Loucy (cell line): ENCODE measurements around the gene CCL5.

Experiments
- H2AFZ ChIP-seq: fragments of 200-600 bp; sonication (generic); 2 replicates; pipeline ENCODE4 v1.6.0; 2016; ENCODE audit warnings: antibody characterized with exemption, mild to moderate bottlenecking, low read length, moderate library complexity
- H3F3A ChIP-seq: fragments of 200-600 bp; 2 replicates; pipeline ENCODE4 v1.6.0; 2016; ENCODE audit warnings: antibody characterized with exemption, low read depth, mild to moderate bottlenecking
- H3K27me3 ChIP-seq: fragments of 200-600 bp; sonication (generic); 2 replicates; pipeline ENCODE4 v1.6.1; 2014; ENCODE audit warnings: low read length, mild to moderate bottlenecking; ENCODE audit not compliant: insufficient read depth, poor library complexity, severe bottlenecking
- H3K36me3 ChIP-seq: fragments of 200-600 bp; sonication (generic); 2 replicates; pipeline ENCODE4 v1.6.1; 2016; ENCODE audit warnings: low read length; ENCODE audit not compliant: insufficient read depth
- H3K4me1 ChIP-seq: fragments of 200-600 bp; sonication (generic); 2 replicates; pipeline ENCODE4 v1.5.1; 2014; ENCODE audit warnings: low read length, mild to moderate bottlenecking; ENCODE audit not compliant: insufficient read depth, poor library complexity, severe bottlenecking
- H3K4me2 ChIP-seq: fragments of 200-600 bp; sonication (generic); 2 replicates; pipeline ENCODE4 v1.6.0; 2014; ENCODE audit warnings: antibody characterized with exemption, low read length, low read depth, mild to moderate bottlenecking; ENCODE audit not compliant: poor library complexity, severe bottlenecking
- H3K4me3 ChIP-seq: fragments of 200-600 bp; sonication (generic); 2 replicates; pipeline ENCODE4 v1.5.1; 2014; ENCODE audit warnings: low read length, mild to moderate bottlenecking, mixed read lengths; ENCODE audit not compliant: poor library complexity, severe bottlenecking
- H3K79me2 ChIP-seq: fragments of 200-600 bp; sonication (generic); 2 replicates; pipeline ENCODE4 v1.6.1; 2014; ENCODE audit warnings: low read length; ENCODE audit not compliant: insufficient read depth
- H3K9ac ChIP-seq: fragments of 200-600 bp; sonication (generic); 2 replicates; pipeline ENCODE4 v1.6.0; 2014; ENCODE audit warnings: mild to moderate bottlenecking, low read depth, low read length, moderate library complexity; ENCODE audit not compliant: poor library complexity, severe bottlenecking
- H3K9me2 ChIP-seq: fragments of 200-600 bp; sonication (generic); replicated peaks from 2 replicates; pipeline ENCODE4 v1.6.1; 2016; ENCODE audit warnings: low read depth, low read length, mixed read lengths
- H3K9me3 ChIP-seq: fragments of 200-600 bp; sonication (generic); 2 replicates; pipeline ENCODE4 v1.6.1; 2014; ENCODE audit warnings: mild to moderate bottlenecking, antibody characterized with exemption, low read length, low read depth; ENCODE audit not compliant: insufficient read depth
- H4K20me1 ChIP-seq: fragments of 200-600 bp; sonication (generic); 2 replicates; pipeline ENCODE4 v1.6.0; 2014; ENCODE audit warnings: antibody characterized with exemption, low read length, mild to moderate bottlenecking; ENCODE audit not compliant: insufficient read depth, poor library complexity, severe bottlenecking
- EZH2phosphoT487 ChIP-seq: fragments of 200-600 bp; IDR thresholded peaks from 2 replicates; pipeline ENCODE4 v1.6.1; 2018; ENCODE audit warnings: antibody characterized with exemption, mild to moderate bottlenecking, moderate library complexity, borderline replicate concordance
- TF ChIP-seq, protein P1 (sequence below): fragments of 200-600 bp; sonication (generic); conservative IDR thresholded peaks from 2 replicates; pipeline ENCODE4 v1.5.1; 2014; ENCODE audit warnings: mild to moderate bottlenecking, antibody characterized with exemption, low read length

Gene CCL5

DNA sequence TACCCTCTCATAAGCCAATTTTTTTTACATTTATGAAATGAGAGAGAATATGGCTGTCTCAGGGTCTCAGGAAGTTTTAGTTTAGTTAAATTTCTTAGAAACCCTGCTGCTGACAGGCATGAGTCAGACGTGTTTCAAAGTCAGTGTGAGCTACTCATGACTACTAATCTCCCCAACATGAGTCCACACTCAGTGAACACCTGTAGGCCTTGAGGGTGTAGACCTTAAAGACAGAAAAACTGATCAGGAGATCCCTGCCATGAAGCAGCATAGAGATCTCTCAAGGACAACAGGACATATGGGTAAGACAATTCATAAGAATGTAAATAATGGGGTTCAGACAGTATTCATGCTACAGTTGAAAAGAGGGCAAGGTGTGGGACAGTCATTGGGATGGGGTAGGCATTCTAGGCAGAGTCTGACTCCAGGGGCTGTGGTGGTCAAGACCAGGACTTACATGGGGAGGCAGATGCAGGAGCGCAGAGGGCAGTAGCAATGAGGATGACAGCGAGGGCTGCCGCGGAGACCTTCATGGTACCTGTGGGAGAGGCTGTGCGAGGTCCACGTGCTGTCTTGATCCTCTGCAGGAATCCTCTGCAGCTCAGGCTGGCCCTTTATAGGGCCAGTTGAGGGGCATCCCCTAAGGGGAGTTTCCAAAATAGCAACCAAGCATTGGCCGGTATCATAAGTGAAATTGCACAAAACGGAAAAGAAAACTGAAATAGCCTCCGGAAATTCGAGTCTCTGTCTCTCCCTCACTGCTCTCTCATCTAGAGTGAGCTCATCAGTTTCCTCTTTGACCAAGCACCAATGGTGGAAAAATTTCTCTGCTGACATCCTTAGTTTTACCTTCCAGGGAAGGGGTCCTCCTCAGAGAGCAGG is at the start of gene CCL5:
Gene CCL5 (minus strand): TSS at position 588 of the 882 bp plus-strand sequence.
- Histone ChIP-seq H3K4me3 (no peak within 1 kb of the TSS), H2AFZ (no peak within 1 kb of the TSS), H3K4me2 (no peak within 1 kb of the TSS)

DNA sequence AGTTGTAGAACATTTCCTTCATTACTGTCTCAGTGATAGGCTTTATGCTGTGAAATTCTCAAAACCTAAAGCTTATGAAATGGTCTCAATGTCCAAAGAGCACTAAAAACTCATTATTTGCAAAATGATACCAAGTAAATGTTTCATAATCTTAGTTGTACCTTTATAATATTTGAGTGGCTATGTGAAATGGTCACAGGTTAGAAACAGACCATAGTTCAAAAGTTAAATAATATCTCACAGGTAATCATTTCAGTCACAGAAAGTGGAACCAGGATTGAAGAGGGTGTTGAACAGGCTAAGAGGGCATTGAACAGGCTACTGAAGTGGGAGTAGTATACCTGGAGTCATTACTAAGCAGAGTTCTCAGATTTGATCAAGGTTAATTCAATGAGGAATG is 47.6 kb upstream of the CCL5 start:
- Histone ChIP-seq H3K4me3 (no peak overlapping the region), H3K9me3 (no peaks in the 10 kb centered on the region), H3K36me3 (no peaks in the 10 kb centered on the region), H3K9me2 (no peaks in the 10 kb centered on the region), H3K27me3 (no peaks in the 10 kb centered on the region), H3K9ac (no peak overlapping the region), H3F3A (no peaks in the 10 kb centered on the region), H3K4me1 (peaks cover 16% of the 10 kb centered on the region), H3K4me2 (peak overlapping the region; percentile 38), H2AFZ (no peak overlapping the region), H3K79me2 (peaks cover 16% of the 10 kb centered on the region), H4K20me1 (no peaks in the 10 kb centered on the region)
- TF ChIP-seq EZH2phosphoT487: no peak
- TF ChIP-seq, protein P1, sequence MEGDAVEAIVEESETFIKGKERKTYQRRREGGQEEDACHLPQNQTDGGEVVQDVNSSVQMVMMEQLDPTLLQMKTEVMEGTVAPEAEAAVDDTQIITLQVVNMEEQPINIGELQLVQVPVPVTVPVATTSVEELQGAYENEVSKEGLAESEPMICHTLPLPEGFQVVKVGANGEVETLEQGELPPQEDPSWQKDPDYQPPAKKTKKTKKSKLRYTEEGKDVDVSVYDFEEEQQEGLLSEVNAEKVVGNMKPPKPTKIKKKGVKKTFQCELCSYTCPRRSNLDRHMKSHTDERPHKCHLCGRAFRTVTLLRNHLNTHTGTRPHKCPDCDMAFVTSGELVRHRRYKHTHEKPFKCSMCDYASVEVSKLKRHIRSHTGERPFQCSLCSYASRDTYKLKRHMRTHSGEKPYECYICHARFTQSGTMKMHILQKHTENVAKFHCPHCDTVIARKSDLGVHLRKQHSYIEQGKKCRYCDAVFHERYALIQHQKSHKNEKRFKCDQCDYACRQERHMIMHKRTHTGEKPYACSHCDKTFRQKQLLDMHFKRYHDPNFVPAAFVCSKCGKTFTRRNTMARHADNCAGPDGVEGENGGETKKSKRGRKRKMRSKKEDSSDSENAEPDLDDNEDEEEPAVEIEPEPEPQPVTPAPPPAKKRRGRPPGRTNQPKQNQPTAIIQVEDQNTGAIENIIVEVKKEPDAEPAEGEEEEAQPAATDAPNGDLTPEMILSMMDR: no peak

More for the DNA sequence above, at the start of gene CCL5:
- Histone ChIP-seq H3K79me2 (no peaks in the 10 kb centered on the region), H4K20me1 (no peaks in the 10 kb centered on the region), H3K9me3 (no peaks in the 10 kb centered on the region), H3F3A (no peaks in the 10 kb centered on the region), H3K4me1 (peaks cover 11% of the 10 kb centered on the region), H3K9me2 (no peaks in the 10 kb centered on the region), H3K36me3 (no peaks in the 10 kb centered on the region), H3K27me3 (no peaks in the 10 kb centered on the region), H3K9ac (no peak within 1 kb of the TSS)
- no peak for TF ChIP-seq EZH2phosphoT487
- TF ChIP-seq, protein P1: no peak

GRCh38 chr17:35923609-35924114 is 43.5 kb upstream of the CCL5 start:
- H3K4me3 ChIP-seq: no peak overlapping the region
- H4K20me1 ChIP-seq: no peaks in the 10 kb centered on the region
- H3K9me3 ChIP-seq: no peaks in the 10 kb centered on the region
- H2AFZ ChIP-seq: no peak overlapping the region
- TF ChIP-seq, protein P1: no peak
- no peak for TF ChIP-seq EZH2phosphoT487
- no peaks in the 10 kb centered on the region for H3K79me2 ChIP-seq
- no peaks in the 10 kb centered on the region for H3K9me2 ChIP-seq
- H3K27me3 ChIP-seq: no peaks in the 10 kb centered on the region
- H3K4me1 ChIP-seq: peaks cover 10% of the 10 kb centered on the region
- no peaks in the 10 kb centered on the region for H3K36me3 ChIP-seq
- H3K4me2 ChIP-seq: no peak overlapping the region
- H3K9ac ChIP-seq: no peak overlapping the region
- no peaks in the 10 kb centered on the region for H3F3A ChIP-seq
